SK-N-SH (cell line): ENCODE data around the gene OR52E5. TPM values are rescaled to one million over a fixed set of nuclear protein-coding genes. Genes with fewer than 3 reads are reported as not detected.

Source experiments
- CTCF ChIA-PET: fragments of 300-600, 350-600 bp; formaldehyde crosslinking; extraction: SDS; loops from one replicate; lab custom pipeline; 2021; lab: Yijun Ruan, JAX
- POLR2A ChIA-PET: fragments of 350-600 bp; sonication (Branson Sonifier 250); formaldehyde crosslinking; extraction: SDS; loops from one replicate; lab custom pipeline; 2020; ENCODE audit warnings: antibody characterized with exemption, inconsistent platforms; lab: Yijun Ruan, JAX
- DNase-seq: peaks from one replicate; pipeline ENCODE4 v3.0.0; 2012
- H2AFZ ChIP-seq: fragments of 200-600 bp; sonication (generic); 2 replicates; pipeline ENCODE4 v1.8.1; 2016; ENCODE audit warnings: antibody characterized with exemption, mild to moderate bottlenecking, low read depth
- H3F3A ChIP-seq: fragments of 200-600 bp; sonication (generic); replicated peaks from 2 replicates; pipeline ENCODE3; 2016; ENCODE audit warnings: antibody characterized with exemption, mild to moderate bottlenecking; ENCODE audit not compliant: insufficient read depth
- H3K27ac ChIP-seq, 2 experiments: fragments of 200-500 bp in 1 of 2; fragments of 200-600 bp in 1 of 2; sonication (Bioruptor generic) in 1 of 2; sonication (generic), shearing (Covaris generic) in 1 of 2; 2 replicates each; pipeline versions ENCODE4 v1.5.1 to v1.6.1; 2014 to 2016; ENCODE audit warnings: low read depth in 2 of 2, inconsistent platforms in 1 of 2, low read length in 1 of 2, mild to moderate bottlenecking in 1 of 2, mixed read lengths in 1 of 2
- H3K27me3 ChIP-seq: fragments of 200-600 bp; sonication (generic), shearing (Covaris generic); 2 replicates; pipeline ENCODE4 v1.6.1; 2016; ENCODE audit warnings: mixed run types; ENCODE audit not compliant: insufficient read depth
- H3K36me3 ChIP-seq, 2 experiments: fragments of 200-500 bp in 1 of 2; fragments of 200-600 bp in 1 of 2; sonication (Bioruptor generic) in 1 of 2; sonication (generic) in 1 of 2; replicated peaks in 1 of 2; 2 replicates each; pipeline versions ENCODE3 to v1.5.1; 2014 to 2016; ENCODE audit warnings: low read length in 1 of 2, mild to moderate bottlenecking in 1 of 2; ENCODE audit not compliant: insufficient read depth in 2 of 2, control insufficient read depth in 1 of 2
- H3K4me1 ChIP-seq, 2 experiments: fragments of 200-500 bp in 1 of 2; fragments of 200-600 bp in 1 of 2; sonication (Bioruptor generic) in 1 of 2; sonication (generic), shearing (Covaris generic) in 1 of 2; 2 replicates each; pipeline versions ENCODE4 v1.5.1 to v1.6.1; 2014 to 2016; ENCODE audit warnings: low read depth in 1 of 2, low read length in 1 of 2, mixed run types in 1 of 2; ENCODE audit not compliant: insufficient read depth in 2 of 2, control insufficient read depth in 1 of 2
- H3K4me2 ChIP-seq: fragments of 200-600 bp; sonication (generic), shearing (Covaris generic); 2 replicates; pipeline ENCODE4 v1.6.1; 2017; ENCODE audit warnings: mixed run types
- H3K4me3 ChIP-seq, 2 experiments: fragments of 200-500 bp in 1 of 2; fragments of 200-600 bp in 1 of 2; sonication (Bioruptor generic) in 1 of 2; sonication (generic), shearing (Covaris generic) in 1 of 2; 2 replicates each; pipeline versions ENCODE4 v1.5.1 to v1.8.1; 2014 to 2016; ENCODE audit warnings: low read depth in 2 of 2, inconsistent platforms in 1 of 2, low read length in 1 of 2, mild to moderate bottlenecking in 1 of 2, mixed read lengths in 1 of 2, moderate library complexity in 1 of 2
- H3K79me2 ChIP-seq: fragments of 200-600 bp; sonication (generic); 2 replicates; pipeline ENCODE4 v1.8.1; 2017; ENCODE audit warnings: mild to moderate bottlenecking; ENCODE audit not compliant: insufficient read depth
- H3K9ac ChIP-seq: fragments of 200-600 bp; sonication (generic); 2 replicates; pipeline ENCODE4 v1.6.1; 2017; ENCODE audit warnings: mixed run types
- H3K9me2 ChIP-seq: fragments of 200-600 bp; sonication (generic); 2 replicates; pipeline ENCODE4 v1.6.1; 2017; ENCODE audit warnings: mixed run types
- H3K9me3 ChIP-seq: fragments of 200-600 bp; sonication (generic); 2 replicates; pipeline ENCODE4 v1.6.1; 2017; ENCODE audit warnings: mixed run types, mild to moderate bottlenecking, moderate library complexity
- H4K20me1 ChIP-seq: fragments of 200-600 bp; sonication (generic); 2 replicates; pipeline ENCODE4 v1.6.1; 2017; ENCODE audit warnings: mild to moderate bottlenecking, mixed run types; ENCODE audit not compliant: insufficient read depth
- FOXJ3 ChIP-seq: sonication (generic); formaldehyde crosslinking; IDR thresholded peaks from 2 replicates; pipeline ENCODE4 v1.5.1; 2020; ENCODE audit warnings: mild to moderate bottlenecking, missing genetic modification reagents
- GABPA ChIP-seq: IDR thresholded peaks from 2 replicates; pipeline ENCODE4 v1.4.0; 2012; ENCODE audit warnings: low read depth, mild to moderate bottlenecking
- IRF3 ChIP-seq: fragments of 150-350 bp; IDR thresholded peaks from 2 replicates; pipeline ENCODE4 v1.6.1; 2016; ENCODE audit warnings: mild to moderate bottlenecking, low read depth, low read length
- NFIC ChIP-seq: IDR thresholded peaks from 2 replicates; pipeline ENCODE4 v1.4.0; 2012; ENCODE audit warnings: borderline replicate concordance
- RFX5 ChIP-seq: IDR thresholded peaks from 2 replicates; pipeline ENCODE4 v1.6.1; 2012; ENCODE audit warnings: mild to moderate bottlenecking, improper control_type of control experiment, low read length
- TAF1 ChIP-seq: IDR thresholded peaks from 2 replicates; pipeline ENCODE4 v1.6.1; 2012; ENCODE audit warnings: low read depth, mild to moderate bottlenecking, low read length, moderate library complexity, borderline replicate concordance
- USF1 ChIP-seq: IDR thresholded peaks from 2 replicates; pipeline ENCODE4 v1.4.0; 2012; ENCODE audit warnings: low read depth, borderline replicate concordance
- ZBTB33 ChIP-seq: IDR thresholded peaks from 2 replicates; pipeline ENCODE4 v1.4.0; 2012; ENCODE audit warnings: low read depth, borderline replicate concordance
- WGBS: methylation state at CpG from one replicate; pipeline ENCODE4 v1.1.6; 2017; ENCODE audit warnings: low lambda C conversion rate; 5-methylcytosine and 5-hydroxymethylcytosine counted together
- polyA plus RNA-seq, 3 experiments: library from polyadenylated mRNA; depleted of rRNA; stranded (reverse); fragments of >200 nt; gene quantifications; 2 replicates each; pipeline ENCODE4 v1.2.3, GENCODE V29; 2012

The OR52E5 gene
- polyA plus RNA-seq, 1 of the 3 experiments (the other 2 are of a cell fraction) = not detected

- no peaks in the 10 kb centered on the region for H3F3A ChIP-seq
- H3K9ac ChIP-seq = no peak overlapping the region
- no peaks in the 10 kb centered on the region for H3K4me1 ChIP-seq
- H3K4me2 ChIP-seq = no peak overlapping the region
- H3K9me3 ChIP-seq = no peaks in the 10 kb centered on the region
- no peak overlapping the region for H3K27ac ChIP-seq
- no peak overlapping the region for H2AFZ ChIP-seq
- WGBS = 11% methylated on average over 2 of the region's 2 CpGs
- TF ChIP-seq RFX5 (no peak), USF1 (no peak), TAF1 (no peak), GABPA (no peak), IRF3 (no peak), ZBTB33 (no peak), FOXJ3 (no peak)
- TF ChIP-seq, all 33 proteins: peak for 0
- ChIA-PET CTCF (no interaction called here), POLR2A (no interaction called here)
- no peaks in the 10 kb centered on the region for H3K27me3 ChIP-seq
- H4K20me1 ChIP-seq = no peaks in the 10 kb centered on the region
- no peaks in the 10 kb centered on the region for H3K9me2 ChIP-seq
- H3K4me3 ChIP-seq = no peak overlapping the region
- H3K79me2 ChIP-seq = no peaks in the 10 kb centered on the region
- H3K36me3 ChIP-seq = no peaks in the 10 kb centered on the region
- DNase-seq = no peak
Measured at GRCh38 chr11:5865826-5866225, 27.2 kb upstream of the OR52E5 start.

GRCh38 chr11:5878564-5878963 lies 14.4 kb upstream of the OR52E5 start:
- H3K4me3 ChIP-seq = no peak overlapping the region
- CTCF ChIA-PET = no interaction called here
- H3K36me3 ChIP-seq = no peaks in the 10 kb centered on the region
- no peak overlapping the region for H3K4me2 ChIP-seq
- POLR2A ChIA-PET = no interaction called here
- no peak for TF ChIP-seq FOXJ3
- TF ChIP-seq NFIC = no peak
- H3K9me2 ChIP-seq = no peaks in the 10 kb centered on the region
- no peak overlapping the region for H2AFZ ChIP-seq
- H3K9ac ChIP-seq = no peak overlapping the region
- no peaks in the 10 kb centered on the region for H3K9me3 ChIP-seq
- no peaks in the 10 kb centered on the region for H4K20me1 ChIP-seq
- H3K27me3 ChIP-seq = no peaks in the 10 kb centered on the region; the same call in 1 of the 2 replicates
- no peak overlapping the region for H3K27ac ChIP-seq
- no peaks in the 10 kb centered on the region for H3F3A ChIP-seq
- no peaks in the 10 kb centered on the region for H3K4me1 ChIP-seq
- H3K79me2 ChIP-seq = no peaks in the 10 kb centered on the region
- WGBS = 0% methylated on average over 2 of the region's 2 CpGs
- DNase-seq = no peak
